ENCODE results near the gene ARSG.
"Not testable (repeated sequence)": the region's sequence is repeated elsewhere in the genome, so short reads cannot be mapped to it uniquely, and the experiment has no call there.

The ARSG gene

DNA sequence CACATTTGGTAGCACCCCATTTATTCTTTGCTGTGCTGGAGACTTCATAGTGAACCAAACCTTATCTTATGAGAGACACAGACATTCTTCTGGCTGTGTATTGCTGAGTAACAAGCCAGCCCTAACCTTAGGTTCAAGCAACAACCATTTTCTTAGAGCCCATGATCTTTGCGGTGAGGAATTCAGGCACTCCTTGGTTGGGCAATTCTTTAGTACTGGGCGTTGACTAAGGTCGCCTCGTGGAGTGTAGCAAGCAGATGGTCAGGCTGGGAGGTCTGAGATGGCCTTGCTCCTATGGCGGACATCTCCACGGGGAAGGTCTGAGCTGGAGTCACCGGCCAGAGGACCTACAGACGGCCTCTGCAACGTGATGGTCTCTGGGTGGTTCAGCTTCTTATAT, 43.1 kb downstream of the ARSG start:
- Histone ChIP-seq H3K36me3 (ENCODE audit: control insufficient read depth, insufficient read depth, low read length) (no peaks in the 10 kb centered on the region), H3K4me3 (ENCODE audit: low read depth, low read length) (no peak overlapping the region), H3K27ac (ENCODE audit: low read depth, low read length) (no peak overlapping the region), H3K27me3 (ENCODE audit: control insufficient read depth, insufficient read depth, low read length) (no peaks in the 10 kb centered on the region), H3K9ac (ENCODE audit: low read length) (no peak overlapping the region), H3K9me3 (ENCODE audit: control insufficient read depth, insufficient read depth, low read depth, low read length) (peaks cover 31% of the 10 kb centered on the region), H3K4me1 (ENCODE audit: control insufficient read depth, insufficient read depth, low read length) (no peaks in the 10 kb centered on the region)

- Histone ChIP-seq H3K27ac (ENCODE audit: low read depth, low read length) (no peak overlapping the region), H3K36me3 (ENCODE audit: control insufficient read depth, insufficient read depth, low read length) (no peaks in the 10 kb centered on the region), H3K4me3 (ENCODE audit: low read depth, low read length) (no peak overlapping the region), H3K9me3 (ENCODE audit: control insufficient read depth, insufficient read depth, low read depth, low read length) (no peaks in the 10 kb centered on the region), H3K9ac (ENCODE audit: low read length) (no peak overlapping the region), H3K27me3 (ENCODE audit: control insufficient read depth, insufficient read depth, low read length) (no peaks in the 10 kb centered on the region), H3K4me1 (ENCODE audit: control insufficient read depth, insufficient read depth, low read length) (no peaks in the 10 kb centered on the region; the same call in 1 of the 2 replicates)
These were observed 50.2 kb downstream of the ARSG start for GRCh38 chr17:68341482-68341881.

DNA sequence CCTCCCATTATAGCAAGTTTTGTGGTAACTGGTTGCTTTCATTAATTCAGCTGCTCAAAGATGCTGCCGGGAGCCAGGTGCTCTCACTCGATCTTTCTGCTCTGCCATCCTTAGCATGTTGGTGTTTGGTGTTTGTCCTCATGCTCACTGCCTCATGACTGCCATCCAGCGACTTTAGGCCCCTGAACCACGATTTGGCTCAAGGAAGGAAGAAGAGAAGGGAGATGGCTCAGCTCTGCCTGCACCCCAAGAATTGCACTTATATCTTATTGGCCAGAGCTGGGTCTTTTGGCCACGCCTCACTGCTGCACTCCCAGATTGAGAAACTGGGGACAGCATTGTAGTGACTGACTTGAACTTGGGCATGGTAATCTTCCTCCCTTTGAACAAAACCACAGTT, 52.7 kb downstream of the ARSG start:
- Histone ChIP-seq H3K27ac (ENCODE audit: low read depth, low read length) (no peak overlapping the region), H3K27me3 (ENCODE audit: control insufficient read depth, insufficient read depth, low read length) (no peaks in the 10 kb centered on the region), H3K4me3 (ENCODE audit: low read depth, low read length) (no peak overlapping the region), H3K9me3 (ENCODE audit: control insufficient read depth, insufficient read depth, low read depth, low read length) (no peaks in the 10 kb centered on the region), H3K9ac (ENCODE audit: low read length) (no peak overlapping the region), H3K36me3 (ENCODE audit: control insufficient read depth, insufficient read depth, low read length) (no peaks in the 10 kb centered on the region), H3K4me1 (ENCODE audit: control insufficient read depth, insufficient read depth, low read length) (no peaks in the 10 kb centered on the region; the same call in 1 of the 2 replicates)

DNA sequence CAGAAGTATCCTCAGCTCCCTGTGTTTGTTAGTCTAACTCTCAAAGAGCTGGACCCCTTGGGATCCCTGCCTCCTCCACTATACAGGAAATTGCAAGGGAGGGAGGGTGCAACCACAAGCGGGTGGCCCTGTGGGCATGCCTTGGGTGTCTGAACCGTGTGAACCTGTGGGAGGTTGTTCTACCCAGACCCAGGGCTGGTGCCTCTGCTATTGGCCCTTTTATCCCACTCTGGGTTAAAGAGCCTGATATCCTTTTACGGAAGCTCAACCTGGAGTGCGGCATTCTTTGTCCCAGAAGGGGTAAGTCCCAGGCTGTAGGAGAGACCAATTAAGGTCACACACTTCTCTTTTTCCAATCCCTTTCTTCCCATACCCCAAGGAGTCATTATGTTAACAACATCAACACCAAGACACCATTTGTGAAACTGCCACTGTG, 53.4 kb downstream of the ARSG start:
- H3K27me3 ChIP-seq (ENCODE audit: control insufficient read depth, insufficient read depth, low read length), result no peaks in the 10 kb centered on the region
- H3K4me3 ChIP-seq (ENCODE audit: low read depth, low read length), result no peak overlapping the region
- no peaks in the 10 kb centered on the region for H3K36me3 ChIP-seq (ENCODE audit: control insufficient read depth, insufficient read depth, low read length)
- no peaks in the 10 kb centered on the region for H3K9me3 ChIP-seq (ENCODE audit: control insufficient read depth, insufficient read depth, low read depth, low read length)
- H3K27ac ChIP-seq (ENCODE audit: low read depth, low read length), result no peak overlapping the region
- H3K4me1 ChIP-seq (ENCODE audit: control insufficient read depth, insufficient read depth, low read length), result no peaks in the 10 kb centered on the region; the same call in 1 of the 2 replicates
- no peak overlapping the region for H3K9ac ChIP-seq (ENCODE audit: low read length)

GRCh38 chr17:68346448-68346847, 55.2 kb downstream of the ARSG start:
- no peak overlapping the region for H3K9ac ChIP-seq (ENCODE audit: low read length)
- no peaks in the 10 kb centered on the region for H3K9me3 ChIP-seq (ENCODE audit: control insufficient read depth, insufficient read depth, low read depth, low read length)
- H3K4me3 ChIP-seq (ENCODE audit: low read depth, low read length), result no peak overlapping the region
- H3K27me3 ChIP-seq (ENCODE audit: control insufficient read depth, insufficient read depth, low read length), result no peaks in the 10 kb centered on the region
- no peak overlapping the region for H3K27ac ChIP-seq (ENCODE audit: low read depth, low read length)
- no peaks in the 10 kb centered on the region for H3K36me3 ChIP-seq (ENCODE audit: control insufficient read depth, insufficient read depth, low read length)
- no peaks in the 10 kb centered on the region; the same call in 1 of the 2 replicates for H3K4me1 ChIP-seq (ENCODE audit: control insufficient read depth, insufficient read depth, low read length)

DNA sequence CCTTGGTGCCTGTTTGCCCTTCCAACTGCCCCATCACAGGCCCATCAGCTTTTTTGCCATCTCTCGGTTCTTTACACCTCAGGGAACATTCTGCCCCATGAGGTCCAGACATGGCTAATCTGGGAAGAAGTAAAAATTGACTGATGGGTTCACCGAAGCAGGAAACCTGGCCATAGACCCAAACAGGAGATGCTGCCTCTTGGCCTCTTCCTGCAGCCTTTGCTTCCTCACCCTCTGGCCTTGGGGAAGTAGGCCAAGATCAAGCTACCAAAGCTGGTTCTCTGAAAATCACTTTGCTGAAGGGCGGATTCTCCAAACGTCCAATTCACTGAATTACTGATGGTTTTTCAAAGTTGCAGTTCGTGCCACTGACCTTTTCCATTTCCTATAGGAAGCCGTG, 56.1 kb downstream of the ARSG start:
- Histone ChIP-seq H3K4me1 (ENCODE audit: control insufficient read depth, insufficient read depth, low read length) (no peaks in the 10 kb centered on the region; the same call in 1 of the 2 replicates), H3K27ac (ENCODE audit: low read depth, low read length) (no peak overlapping the region), H3K9ac (ENCODE audit: low read length) (no peak overlapping the region), H3K4me3 (ENCODE audit: low read depth, low read length) (no peak overlapping the region), H3K9me3 (ENCODE audit: control insufficient read depth, insufficient read depth, low read depth, low read length) (no peaks in the 10 kb centered on the region), H3K27me3 (ENCODE audit: control insufficient read depth, insufficient read depth, low read length) (no peaks in the 10 kb centered on the region), H3K36me3 (ENCODE audit: control insufficient read depth, insufficient read depth, low read length) (no peaks in the 10 kb centered on the region)

- H3K4me1 ChIP-seq (ENCODE audit: control insufficient read depth, insufficient read depth, low read length), result no peaks in the 10 kb centered on the region; the same call in 1 of the 2 replicates
- H3K36me3 ChIP-seq (ENCODE audit: control insufficient read depth, insufficient read depth, low read length), result no peaks in the 10 kb centered on the region
- H3K27ac ChIP-seq (ENCODE audit: low read depth, low read length), result no peak overlapping the region
These were observed 57.9 kb downstream of the ARSG start for GRCh38 chr17:68349157-68349556.

DNA sequence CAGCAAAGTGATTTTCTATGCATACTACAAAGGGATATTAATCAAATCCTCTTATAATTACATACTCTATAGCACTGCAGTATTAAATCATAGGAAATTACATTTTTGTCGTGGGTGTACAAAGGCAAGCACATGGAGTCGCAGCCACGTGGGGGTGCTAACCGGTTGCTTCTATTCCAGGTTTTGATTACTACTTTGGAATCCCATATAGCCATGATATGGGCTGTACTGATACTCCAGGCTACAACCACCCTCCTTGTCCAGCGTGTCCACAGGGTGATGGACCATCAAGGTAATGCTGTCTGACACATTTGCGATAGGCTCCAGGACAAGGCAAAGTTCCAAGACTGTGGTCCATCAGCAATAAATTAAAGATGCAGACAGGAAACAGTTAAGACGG, 60.1 kb downstream of the ARSG start:
- H3K4me3 ChIP-seq (ENCODE audit: low read depth, low read length), result no peak overlapping the region
- H3K4me1 ChIP-seq (ENCODE audit: control insufficient read depth, insufficient read depth, low read length), result no peaks in the 10 kb centered on the region; the same call in 1 of the 2 replicates
- no peaks in the 10 kb centered on the region for H3K36me3 ChIP-seq (ENCODE audit: control insufficient read depth, insufficient read depth, low read length)
- H3K9ac ChIP-seq (ENCODE audit: low read length), result no peak overlapping the region
- H3K27ac ChIP-seq (ENCODE audit: low read depth, low read length), result no peak overlapping the region
- H3K9me3 ChIP-seq (ENCODE audit: control insufficient read depth, insufficient read depth, low read depth, low read length), result no peaks in the 10 kb centered on the region
- H3K27me3 ChIP-seq (ENCODE audit: control insufficient read depth, insufficient read depth, low read length), result no peaks in the 10 kb centered on the region

More at GRCh38 chr17:68349157-68349556, 57.9 kb downstream of the ARSG start:
- no peaks in the 10 kb centered on the region for H3K9me3 ChIP-seq (ENCODE audit: control insufficient read depth, insufficient read depth, low read depth, low read length)
- H3K9ac ChIP-seq (ENCODE audit: low read length), result no peak overlapping the region
- H3K4me3 ChIP-seq (ENCODE audit: low read depth, low read length), result no peak overlapping the region
- H3K27me3 ChIP-seq (ENCODE audit: control insufficient read depth, insufficient read depth, low read length), result no peaks in the 10 kb centered on the region

- H3K4me1 ChIP-seq (ENCODE audit: control insufficient read depth, insufficient read depth, low read length), result no peaks in the 10 kb centered on the region
- no peaks in the 10 kb centered on the region for H3K9me3 ChIP-seq (ENCODE audit: control insufficient read depth, insufficient read depth, low read depth, low read length)
- no peak overlapping the region for H3K27ac ChIP-seq (ENCODE audit: low read depth, low read length)
- H3K27me3 ChIP-seq (ENCODE audit: control insufficient read depth, insufficient read depth, low read length), result no peaks in the 10 kb centered on the region
- H3K36me3 ChIP-seq (ENCODE audit: control insufficient read depth, insufficient read depth, low read length), result no peaks in the 10 kb centered on the region; the same call in 1 of the 2 replicates
- no peak overlapping the region for H3K4me3 ChIP-seq (ENCODE audit: low read depth, low read length)
- no peak overlapping the region for H3K9ac ChIP-seq (ENCODE audit: low read length)
These were observed 60.7 kb downstream of the ARSG start for GRCh38 chr17:68352041-68352440.

DNA sequence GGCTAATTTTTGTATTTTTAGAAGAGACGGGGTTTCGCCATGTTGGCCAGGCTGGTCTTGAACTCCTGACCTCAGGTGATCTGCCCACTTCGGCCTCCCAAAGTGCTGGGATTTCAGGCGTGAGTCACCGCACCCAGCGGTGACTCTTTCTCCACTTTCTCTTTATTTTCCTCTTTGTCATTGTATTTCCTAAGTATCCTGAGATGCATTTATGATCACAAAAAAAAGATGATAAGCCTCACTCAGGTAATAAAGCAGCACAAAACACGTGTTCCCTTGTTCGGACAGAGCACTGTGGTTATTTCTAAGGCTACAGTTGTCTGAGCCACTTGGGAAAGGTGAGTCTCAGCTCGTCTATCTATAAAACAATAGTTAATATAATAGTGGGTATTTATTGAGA, 61.4 kb downstream of the ARSG start:
- H3K27ac ChIP-seq (ENCODE audit: low read depth, low read length); H3K9ac ChIP-seq (ENCODE audit: low read length); H3K4me1 ChIP-seq (ENCODE audit: control insufficient read depth, insufficient read depth, low read length); H3K27me3 ChIP-seq (ENCODE audit: control insufficient read depth, insufficient read depth, low read length); H3K4me3 ChIP-seq (ENCODE audit: low read depth, low read length); H3K36me3 ChIP-seq (ENCODE audit: control insufficient read depth, insufficient read depth, low read length); H3K9me3 ChIP-seq (ENCODE audit: control insufficient read depth, insufficient read depth, low read depth, low read length): not testable (repeated sequence)

DNA sequence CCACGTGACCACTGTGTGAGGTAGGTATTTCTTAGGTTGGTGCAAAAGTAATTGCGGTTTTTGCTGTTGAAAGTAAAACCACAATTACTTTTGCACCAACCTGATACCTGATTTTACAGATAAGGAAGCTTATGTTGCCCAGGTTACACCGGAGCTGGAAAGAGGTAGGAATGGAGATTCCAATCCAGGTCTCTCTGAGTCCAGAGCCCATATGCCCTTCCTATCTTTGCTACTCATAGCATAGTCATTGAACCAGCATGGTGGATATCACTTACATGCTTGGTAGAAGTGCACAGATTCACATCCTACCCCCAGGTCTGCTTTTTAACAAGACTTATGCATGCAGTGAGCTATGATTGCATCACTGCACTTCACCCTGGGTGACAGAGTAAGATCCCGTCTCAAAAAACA, 61.8 kb downstream of the ARSG start:
- H3K4me1 ChIP-seq (ENCODE audit: control insufficient read depth, insufficient read depth, low read length), result no peaks in the 10 kb centered on the region
- no peak overlapping the region for H3K27ac ChIP-seq (ENCODE audit: low read depth, low read length)
- H3K4me3 ChIP-seq (ENCODE audit: low read depth, low read length), result no peak overlapping the region
- no peaks in the 10 kb centered on the region; the same call in 1 of the 2 replicates for H3K36me3 ChIP-seq (ENCODE audit: control insufficient read depth, insufficient read depth, low read length)
- H3K9me3 ChIP-seq (ENCODE audit: control insufficient read depth, insufficient read depth, low read depth, low read length), result no peaks in the 10 kb centered on the region
- H3K27me3 ChIP-seq (ENCODE audit: control insufficient read depth, insufficient read depth, low read length), result no peaks in the 10 kb centered on the region
- no peak overlapping the region for H3K9ac ChIP-seq (ENCODE audit: low read length)

DNA sequence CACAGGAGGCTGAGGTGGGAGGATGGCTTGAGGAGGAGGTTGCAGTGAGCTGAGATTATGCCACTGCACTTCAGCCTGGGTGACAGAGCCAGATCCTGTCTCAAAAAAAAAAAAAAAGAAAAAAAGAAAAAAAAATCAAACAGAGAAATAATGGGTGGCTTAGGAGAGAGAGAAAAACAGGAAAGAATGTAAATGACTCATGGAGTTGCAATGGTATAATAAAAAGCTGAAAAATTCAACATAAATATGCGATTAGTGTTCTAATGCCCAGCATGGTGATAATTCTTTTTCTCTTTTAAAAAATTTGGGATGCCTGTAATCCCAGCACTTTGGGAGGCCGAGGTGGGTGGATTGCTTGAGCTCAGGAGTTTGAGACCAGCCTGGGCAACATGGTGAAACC, 63.0 kb downstream of the ARSG start:
- not testable (repeated sequence) for H3K4me3 ChIP-seq (ENCODE audit: low read depth, low read length); H3K9me3 ChIP-seq (ENCODE audit: control insufficient read depth, insufficient read depth, low read depth, low read length); H3K27me3 ChIP-seq (ENCODE audit: control insufficient read depth, insufficient read depth, low read length); H3K27ac ChIP-seq (ENCODE audit: low read depth, low read length); H3K9ac ChIP-seq (ENCODE audit: low read length); H3K4me1 ChIP-seq (ENCODE audit: control insufficient read depth, insufficient read depth, low read length); H3K36me3 ChIP-seq (ENCODE audit: control insufficient read depth, insufficient read depth, low read length)

Data from HUES6 (cell line).